ENCODE results near the gene SASH1.

SASH1 gene

DNA sequence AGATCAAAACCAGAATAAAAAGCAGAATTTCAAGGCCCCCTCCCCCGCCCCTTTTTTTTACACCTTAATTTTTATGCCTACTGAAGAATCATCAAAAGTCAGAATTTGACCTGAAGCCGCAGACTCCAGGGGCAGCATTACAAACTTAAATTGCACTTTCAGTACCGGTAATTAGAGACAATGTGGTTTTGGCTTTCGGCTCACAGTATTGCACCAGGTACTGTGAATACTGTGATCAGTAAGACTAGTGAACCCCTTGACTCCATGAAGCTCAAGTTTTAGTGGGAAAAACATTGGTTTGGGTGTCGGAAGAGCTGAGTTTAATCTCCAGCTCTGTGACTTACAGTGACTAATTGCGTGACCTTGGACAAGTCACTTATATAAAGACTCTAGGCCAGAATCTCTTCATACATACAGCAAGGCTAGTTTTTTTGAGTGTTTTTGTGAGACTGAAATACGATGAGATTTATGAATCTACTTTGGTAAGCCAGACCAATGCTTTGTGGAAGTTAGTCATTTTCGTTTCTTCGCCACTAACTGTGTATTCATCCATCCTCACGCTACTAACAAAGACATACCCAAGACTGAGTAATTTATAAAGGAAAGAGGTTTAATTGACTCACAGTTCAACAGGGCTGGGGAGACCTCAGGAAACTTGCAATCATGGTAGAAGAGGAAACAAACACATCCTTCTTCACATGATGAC, 114.7 kb downstream of the SASH1 start:
- Histone ChIP-seq H3K4me3 (ENCODE audit: low read length in 2 of 2) (no peak overlapping the region), H3K9me3 (ENCODE audit: control insufficient read depth in 2 of 2, low read length in 2 of 2) (no peaks in the 10 kb centered on the region), H3K27ac (ENCODE audit: low read length) (no peak overlapping the region), H3K36me3 (ENCODE audit: control insufficient read depth in 2 of 2, insufficient read depth in 2 of 2, low read length in 2 of 2) (peaks cover 0 to 2% of the 10 kb centered on the region in 2 donors), H3K27me3 (ENCODE audit: control insufficient read depth in 1 of 2, insufficient read depth in 2 of 2, low read length in 2 of 2) (no peaks in the 10 kb centered on the region), H3K4me1 (ENCODE audit: control insufficient read depth, insufficient read depth, low read length) (peaks cover 7% of the 10 kb centered on the region), H3K9ac (ENCODE audit: low read length in 2 of 2) (no peak overlapping the region)

DNA sequence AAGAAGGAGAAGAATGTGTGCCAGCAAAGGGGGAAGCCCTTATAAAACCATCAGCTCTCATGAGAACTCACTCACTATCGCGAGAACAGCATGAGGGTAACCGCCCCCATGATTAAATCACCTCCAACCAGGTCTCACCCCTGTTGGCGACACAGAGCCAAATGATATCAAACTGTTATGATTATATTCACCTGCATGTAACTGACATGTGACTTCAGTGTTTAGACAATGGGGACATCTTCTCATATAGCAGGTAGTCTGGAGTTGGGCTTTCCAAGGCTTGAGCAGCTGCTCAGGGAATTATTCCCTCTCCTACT, 115.2 kb downstream of the SASH1 start:
- Histone ChIP-seq H3K27me3 (ENCODE audit: control insufficient read depth in 1 of 2, insufficient read depth in 2 of 2, low read length in 2 of 2) (no peaks in the 10 kb centered on the region), H3K9me3 (ENCODE audit: control insufficient read depth in 2 of 2, low read length in 2 of 2) (no peaks in the 10 kb centered on the region), H3K4me1 (ENCODE audit: control insufficient read depth, insufficient read depth, low read length) (peaks cover 7% of the 10 kb centered on the region), H3K9ac (ENCODE audit: low read length in 2 of 2) (no peak overlapping the region), H3K27ac (ENCODE audit: low read length) (no peak overlapping the region), H3K36me3 (ENCODE audit: control insufficient read depth in 2 of 2, insufficient read depth in 2 of 2, low read length in 2 of 2) (peaks cover 0 to 2% of the 10 kb centered on the region in 2 donors), H3K4me3 (ENCODE audit: low read length in 2 of 2) (no peak overlapping the region)

DNA sequence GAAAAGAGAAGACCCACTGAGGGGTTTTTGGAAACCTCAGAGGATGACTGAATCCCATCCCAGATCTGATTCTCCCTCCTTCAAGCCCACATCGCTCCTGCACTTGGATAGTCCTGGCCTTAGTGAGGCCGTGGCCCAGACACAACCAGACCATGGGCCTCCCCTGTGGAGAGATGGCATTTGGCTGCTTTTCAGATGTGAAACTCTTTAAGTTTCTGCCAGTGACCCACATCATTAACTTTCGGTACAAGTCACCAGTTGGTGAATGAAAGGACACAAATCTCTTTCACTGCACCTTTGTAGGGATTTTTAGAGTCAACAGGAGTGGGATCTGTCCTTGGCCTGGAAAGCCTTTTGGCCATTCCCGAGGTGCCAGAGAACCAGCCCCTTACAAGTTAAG, 116.6 kb downstream of the SASH1 start:
- Histone ChIP-seq H3K36me3 (ENCODE audit: control insufficient read depth in 2 of 2, insufficient read depth in 2 of 2, low read length in 2 of 2) (peaks cover 0 to 2% of the 10 kb centered on the region in 2 donors), H3K27ac (ENCODE audit: low read length) (no peak overlapping the region), H3K27me3 (ENCODE audit: control insufficient read depth in 1 of 2, insufficient read depth in 2 of 2, low read length in 2 of 2) (no peaks in the 10 kb centered on the region), H3K9me3 (ENCODE audit: control insufficient read depth in 2 of 2, low read length in 2 of 2) (no peaks in the 10 kb centered on the region), H3K9ac (ENCODE audit: low read length in 2 of 2) (no peak overlapping the region), H3K4me1 (ENCODE audit: control insufficient read depth, insufficient read depth, low read length) (peaks cover 7% of the 10 kb centered on the region), H3K4me3 (ENCODE audit: low read length in 2 of 2) (no peak overlapping the region)

DNA sequence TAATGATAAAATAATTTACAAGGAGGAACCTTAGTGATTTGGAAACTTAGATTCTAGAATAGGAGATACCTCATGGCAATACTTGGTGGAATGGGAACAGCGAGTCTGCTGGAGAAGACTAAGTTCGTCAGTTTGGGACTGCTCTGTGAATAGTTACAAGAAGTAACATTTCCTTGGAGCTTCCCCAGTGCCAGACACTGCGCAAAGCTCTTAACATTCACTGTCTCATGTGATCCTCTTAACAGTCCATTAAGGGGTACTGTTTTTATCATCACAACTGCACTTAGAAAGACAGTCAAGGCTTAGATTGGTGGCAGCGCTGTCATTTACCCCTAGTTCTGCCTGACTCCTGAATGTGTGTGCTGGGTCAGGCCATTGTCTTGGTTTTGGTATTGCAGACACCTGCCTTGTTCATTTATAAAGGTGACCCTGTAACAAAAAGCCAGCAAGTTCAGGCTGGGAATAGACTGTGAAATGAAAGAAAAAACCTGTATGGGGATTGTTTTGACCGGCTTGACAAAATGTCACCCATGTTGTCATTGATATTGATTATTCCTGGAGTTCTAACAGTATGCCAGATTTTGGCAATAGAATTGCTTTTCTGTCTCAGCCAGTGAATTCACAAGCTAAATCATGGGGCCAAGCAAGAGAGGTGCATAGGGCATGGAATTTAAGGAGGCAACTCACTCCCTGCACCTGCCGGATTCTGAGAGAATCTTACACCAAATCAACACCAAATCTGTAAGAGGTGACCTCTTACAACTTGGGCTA, 118.4 kb downstream of the SASH1 start:
- H3K4me3 ChIP-seq (ENCODE audit: low read length in 2 of 2) = no peak overlapping the region
- H3K9ac ChIP-seq (ENCODE audit: low read length in 2 of 2) = no peak overlapping the region
- no peak overlapping the region for H3K27ac ChIP-seq (ENCODE audit: low read length)
- peaks cover 11% of the 10 kb centered on the region for H3K4me1 ChIP-seq (ENCODE audit: control insufficient read depth, insufficient read depth, low read length)
- peaks cover 0 to 2% of the 10 kb centered on the region in 2 donors for H3K36me3 ChIP-seq (ENCODE audit: control insufficient read depth in 2 of 2, insufficient read depth in 2 of 2, low read length in 2 of 2)
- no peaks in the 10 kb centered on the region for H3K27me3 ChIP-seq (ENCODE audit: control insufficient read depth in 1 of 2, insufficient read depth in 2 of 2, low read length in 2 of 2)
- no peaks in the 10 kb centered on the region for H3K9me3 ChIP-seq (ENCODE audit: control insufficient read depth in 2 of 2, low read length in 2 of 2)

DNA sequence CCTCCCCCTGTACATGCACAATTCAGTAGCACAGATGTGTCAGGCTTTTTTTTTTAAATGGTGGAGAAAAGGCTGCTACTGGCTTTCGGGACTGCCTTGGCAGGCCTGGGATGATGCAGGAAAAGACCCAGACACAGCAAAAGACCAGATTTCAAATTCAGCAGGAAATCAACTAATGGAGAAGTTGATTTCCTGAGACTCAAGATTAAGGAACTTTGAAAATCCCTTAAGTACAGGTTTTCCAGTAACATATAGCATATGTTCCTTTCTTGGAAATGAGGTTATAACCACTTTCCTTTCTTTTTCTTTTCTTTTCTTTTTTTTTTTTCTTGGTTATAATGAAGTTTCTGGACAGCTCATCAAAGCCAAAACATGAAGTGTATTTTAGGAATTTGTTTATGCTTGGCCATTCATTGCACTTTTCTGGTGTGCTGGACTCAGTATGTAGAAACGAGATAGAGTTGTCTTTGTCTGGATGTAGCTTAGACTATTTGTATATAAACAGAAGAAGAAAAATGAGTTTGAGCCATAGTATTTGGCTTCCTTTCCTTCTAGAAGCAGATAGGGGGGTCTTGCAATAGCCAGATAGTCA, 119.4 kb downstream of the SASH1 start:
- Histone ChIP-seq H3K36me3 (ENCODE audit: control insufficient read depth in 2 of 2, insufficient read depth in 2 of 2, low read length in 2 of 2) (peaks cover 0 to 2% of the 10 kb centered on the region in 2 donors), H3K4me3 (ENCODE audit: low read length in 2 of 2) (no peak overlapping the region), H3K9ac (ENCODE audit: low read length in 2 of 2) (no peak overlapping the region), H3K27ac (ENCODE audit: low read length) (no peak overlapping the region), H3K4me1 (ENCODE audit: control insufficient read depth, insufficient read depth, low read length) (peaks cover 11% of the 10 kb centered on the region), H3K27me3 (ENCODE audit: control insufficient read depth in 1 of 2, insufficient read depth in 2 of 2, low read length in 2 of 2) (no peaks in the 10 kb centered on the region), H3K9me3 (ENCODE audit: control insufficient read depth in 2 of 2, low read length in 2 of 2) (no peaks in the 10 kb centered on the region)

DNA sequence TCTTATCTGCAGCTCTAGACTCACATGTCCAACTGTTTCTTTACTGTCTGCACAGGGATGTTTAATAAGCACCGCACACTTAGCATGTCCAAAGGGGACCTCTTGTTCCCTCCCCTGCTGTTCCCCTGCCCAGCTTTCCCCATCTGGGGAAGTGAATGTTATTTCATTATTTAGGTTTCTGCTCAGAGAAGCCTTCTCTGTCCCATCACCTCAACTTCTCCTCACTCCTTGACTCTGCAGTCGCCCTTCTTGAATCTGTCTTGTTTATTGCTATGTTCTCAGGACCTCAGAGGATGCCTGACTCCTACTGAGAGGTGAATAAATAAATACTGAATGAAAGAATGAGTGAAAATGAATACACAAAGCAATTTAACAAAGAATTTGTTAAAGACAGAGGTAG, 121.0 kb downstream of the SASH1 start:
- Histone ChIP-seq H3K27ac (ENCODE audit: low read length) (no peak overlapping the region), H3K9ac (ENCODE audit: low read length in 2 of 2) (no peak overlapping the region), H3K4me1 (ENCODE audit: control insufficient read depth, insufficient read depth, low read length) (peaks cover 11% of the 10 kb centered on the region), H3K9me3 (ENCODE audit: control insufficient read depth in 2 of 2, low read length in 2 of 2) (no peaks in the 10 kb centered on the region), H3K36me3 (ENCODE audit: control insufficient read depth in 2 of 2, insufficient read depth in 2 of 2, low read length in 2 of 2) (peaks cover 0 to 2% of the 10 kb centered on the region in 2 donors), H3K27me3 (ENCODE audit: control insufficient read depth in 1 of 2, insufficient read depth in 2 of 2, low read length in 2 of 2) (no peaks in the 10 kb centered on the region), H3K4me3 (ENCODE audit: low read length in 2 of 2) (no peak overlapping the region)

DNA sequence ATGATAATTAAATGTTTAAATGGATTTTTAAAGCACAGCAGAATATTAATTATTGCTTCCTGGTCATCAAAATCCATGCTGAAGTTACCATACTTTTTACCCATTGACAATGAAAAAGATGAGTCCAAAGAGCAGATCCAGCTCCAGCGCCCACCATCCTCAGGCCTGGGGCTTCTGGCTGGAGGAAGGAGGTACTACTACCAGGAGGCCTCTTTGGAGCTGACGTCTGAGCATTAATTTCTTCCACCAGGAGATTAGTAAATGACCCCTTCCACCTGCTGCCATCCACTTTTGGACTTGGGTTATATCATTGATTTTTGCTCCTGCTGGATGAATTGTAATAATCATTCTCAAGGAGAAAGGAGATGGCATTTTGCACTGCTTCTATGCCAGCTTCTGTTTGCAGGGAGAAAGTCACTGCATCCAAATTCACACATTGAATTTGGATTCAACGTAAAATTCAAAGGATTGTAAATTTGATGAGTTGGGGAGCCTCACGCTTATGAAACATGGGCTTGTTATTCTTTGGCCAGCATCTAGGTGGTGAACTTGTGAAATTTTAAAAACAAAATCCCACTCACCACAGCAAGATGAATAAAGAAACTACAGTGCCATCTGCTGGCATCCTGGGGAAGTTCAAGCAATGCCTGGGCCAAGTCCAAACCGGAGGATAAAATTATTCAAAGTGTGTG, 121.8 kb downstream of the SASH1 start:
- H3K9ac ChIP-seq (ENCODE audit: low read length in 2 of 2) = no peak overlapping the region
- H3K36me3 ChIP-seq (ENCODE audit: control insufficient read depth in 2 of 2, insufficient read depth in 2 of 2, low read length in 2 of 2) = peaks cover 0 to 2% of the 10 kb centered on the region in 2 donors
- H3K27me3 ChIP-seq (ENCODE audit: control insufficient read depth in 1 of 2, insufficient read depth in 2 of 2, low read length in 2 of 2) = no peaks in the 10 kb centered on the region
- peaks cover 11% of the 10 kb centered on the region for H3K4me1 ChIP-seq (ENCODE audit: control insufficient read depth, insufficient read depth, low read length)
- H3K9me3 ChIP-seq (ENCODE audit: control insufficient read depth in 2 of 2, low read length in 2 of 2) = no peaks in the 10 kb centered on the region
- H3K27ac ChIP-seq (ENCODE audit: low read length) = no peak overlapping the region
- no peak overlapping the region for H3K4me3 ChIP-seq (ENCODE audit: low read length in 2 of 2)

DNA sequence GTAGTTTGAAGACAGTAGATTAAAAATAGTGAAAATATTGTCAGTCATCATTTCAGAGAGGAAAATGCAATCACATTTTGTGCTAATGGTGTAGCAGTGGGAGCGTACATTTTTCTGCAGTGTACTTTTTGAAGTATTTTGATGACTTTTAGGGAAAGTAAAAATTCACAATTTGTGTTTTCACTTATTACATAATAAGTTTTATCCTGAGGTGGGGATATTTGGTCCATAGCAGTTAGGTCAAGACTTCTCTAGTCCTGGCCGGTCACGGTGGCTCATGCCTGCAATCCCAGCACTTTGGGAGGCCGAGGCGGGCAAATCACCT, 122.3 kb downstream of the SASH1 start:
- H3K36me3 ChIP-seq (ENCODE audit: control insufficient read depth in 2 of 2, insufficient read depth in 2 of 2, low read length in 2 of 2) = no peaks in the 10 kb centered on the region
- no peak overlapping the region for H3K9ac ChIP-seq (ENCODE audit: low read length in 2 of 2)
- H3K4me1 ChIP-seq (ENCODE audit: control insufficient read depth, insufficient read depth, low read length) = peaks cover 11% of the 10 kb centered on the region
- H3K4me3 ChIP-seq (ENCODE audit: low read length in 2 of 2) = no peak overlapping the region
- H3K9me3 ChIP-seq (ENCODE audit: control insufficient read depth in 2 of 2, low read length in 2 of 2) = no peaks in the 10 kb centered on the region
- no peaks in the 10 kb centered on the region for H3K27me3 ChIP-seq (ENCODE audit: control insufficient read depth in 1 of 2, insufficient read depth in 2 of 2, low read length in 2 of 2)
- H3K27ac ChIP-seq (ENCODE audit: low read length) = no peak overlapping the region

DNA sequence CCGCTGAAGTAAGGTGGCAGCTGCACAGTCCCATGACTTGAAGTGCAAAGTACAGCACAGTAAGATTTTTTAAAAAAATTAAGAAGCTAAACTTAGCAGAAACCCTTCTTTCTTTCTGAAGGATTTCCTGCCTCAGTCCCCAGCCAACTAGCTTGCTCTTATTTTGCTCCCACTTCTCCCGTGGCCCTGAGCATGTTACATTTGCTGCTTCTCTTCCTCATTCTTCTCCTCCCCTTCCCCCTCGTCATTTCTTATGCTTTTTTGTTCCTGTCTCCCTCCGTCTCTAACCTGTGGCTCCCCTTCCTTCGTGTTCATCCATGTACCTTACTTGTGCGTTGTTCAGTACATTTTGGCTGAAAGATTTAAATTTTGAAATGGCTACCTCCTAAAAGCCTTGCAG, 123.0 kb downstream of the SASH1 start:
- Histone ChIP-seq H3K27ac (ENCODE audit: low read length) (no peak overlapping the region), H3K4me3 (ENCODE audit: low read length in 2 of 2) (no peak overlapping the region), H3K27me3 (ENCODE audit: control insufficient read depth in 1 of 2, insufficient read depth in 2 of 2, low read length in 2 of 2) (no peaks in the 10 kb centered on the region), H3K9ac (ENCODE audit: low read length in 2 of 2) (peak overlapping the region in 1 of 2 donors; percentile 13), H3K36me3 (ENCODE audit: control insufficient read depth in 2 of 2, insufficient read depth in 2 of 2, low read length in 2 of 2) (peaks cover 0 to 2% of the 10 kb centered on the region in 2 donors), H3K4me1 (ENCODE audit: control insufficient read depth, insufficient read depth, low read length) (peaks cover 11% of the 10 kb centered on the region), H3K9me3 (ENCODE audit: control insufficient read depth in 2 of 2, low read length in 2 of 2) (no peaks in the 10 kb centered on the region)

DNA sequence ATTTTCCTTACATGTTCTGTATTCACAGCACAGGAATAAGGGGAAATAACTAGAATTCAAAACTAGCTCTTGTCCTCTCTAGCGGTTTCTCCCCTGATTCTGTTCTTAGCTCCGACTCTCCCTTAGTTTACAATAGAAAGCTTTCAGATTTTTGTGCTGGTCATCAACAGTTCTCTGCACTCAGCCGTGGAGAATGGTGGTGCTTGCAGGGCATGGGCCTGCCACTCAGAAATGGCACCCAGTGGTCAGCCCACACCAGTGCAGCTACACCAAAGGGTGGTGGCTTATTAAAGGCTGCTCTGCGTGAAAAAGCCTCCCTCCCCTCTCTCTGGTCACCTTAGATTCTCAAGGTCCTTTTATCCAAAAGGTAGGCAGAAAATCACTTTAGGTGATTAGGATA, 123.5 kb downstream of the SASH1 start:
- Histone ChIP-seq H3K9me3 (ENCODE audit: control insufficient read depth in 2 of 2, low read length in 2 of 2) (no peaks in the 10 kb centered on the region), H3K4me3 (ENCODE audit: low read length in 2 of 2) (no peak overlapping the region), H3K4me1 (ENCODE audit: control insufficient read depth, insufficient read depth, low read length) (peaks cover 11% of the 10 kb centered on the region), H3K27me3 (ENCODE audit: control insufficient read depth in 1 of 2, insufficient read depth in 2 of 2, low read length in 2 of 2) (no peaks in the 10 kb centered on the region), H3K9ac (ENCODE audit: low read length in 2 of 2) (peak overlapping the region in 1 of 2 donors; percentile 13), H3K27ac (ENCODE audit: low read length) (no peak overlapping the region), H3K36me3 (ENCODE audit: control insufficient read depth in 2 of 2, insufficient read depth in 2 of 2, low read length in 2 of 2) (peaks cover 0 to 2% of the 10 kb centered on the region in 2 donors)
